ENCODE data around the gene AFG3L2.

DNA sequence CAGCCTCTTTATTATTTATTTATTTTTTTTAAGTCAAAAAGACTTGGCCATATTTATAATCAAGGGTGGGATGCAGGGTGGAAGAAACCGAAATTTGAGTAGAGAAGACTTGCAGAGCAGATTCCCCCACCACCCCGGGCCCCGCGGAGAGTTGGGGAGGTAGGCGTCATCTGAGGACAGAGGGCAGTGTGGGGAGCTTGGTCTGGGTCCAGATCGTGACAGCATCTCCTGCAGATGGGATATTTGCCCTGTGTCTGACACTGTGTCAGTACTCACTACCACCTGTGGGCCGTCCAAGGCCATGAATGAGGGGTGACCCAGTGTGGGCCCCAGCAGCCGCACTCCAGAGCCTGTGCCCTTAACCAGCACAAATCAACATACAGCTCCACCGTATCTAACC is 20.2 kb upstream of the AFG3L2 start:
- no peak for TF ChIP-seq SIN3A (IDR thresholded peaks at IDR 0.05; ENCODE audit: borderline replicate concordance, insufficient read depth, low read length)
- TF ChIP-seq TAF1 (IDR thresholded peaks at IDR 0.05; ENCODE audit: borderline replicate concordance, insufficient read depth, low read length): no peak
- TF ChIP-seq, protein P1, sequence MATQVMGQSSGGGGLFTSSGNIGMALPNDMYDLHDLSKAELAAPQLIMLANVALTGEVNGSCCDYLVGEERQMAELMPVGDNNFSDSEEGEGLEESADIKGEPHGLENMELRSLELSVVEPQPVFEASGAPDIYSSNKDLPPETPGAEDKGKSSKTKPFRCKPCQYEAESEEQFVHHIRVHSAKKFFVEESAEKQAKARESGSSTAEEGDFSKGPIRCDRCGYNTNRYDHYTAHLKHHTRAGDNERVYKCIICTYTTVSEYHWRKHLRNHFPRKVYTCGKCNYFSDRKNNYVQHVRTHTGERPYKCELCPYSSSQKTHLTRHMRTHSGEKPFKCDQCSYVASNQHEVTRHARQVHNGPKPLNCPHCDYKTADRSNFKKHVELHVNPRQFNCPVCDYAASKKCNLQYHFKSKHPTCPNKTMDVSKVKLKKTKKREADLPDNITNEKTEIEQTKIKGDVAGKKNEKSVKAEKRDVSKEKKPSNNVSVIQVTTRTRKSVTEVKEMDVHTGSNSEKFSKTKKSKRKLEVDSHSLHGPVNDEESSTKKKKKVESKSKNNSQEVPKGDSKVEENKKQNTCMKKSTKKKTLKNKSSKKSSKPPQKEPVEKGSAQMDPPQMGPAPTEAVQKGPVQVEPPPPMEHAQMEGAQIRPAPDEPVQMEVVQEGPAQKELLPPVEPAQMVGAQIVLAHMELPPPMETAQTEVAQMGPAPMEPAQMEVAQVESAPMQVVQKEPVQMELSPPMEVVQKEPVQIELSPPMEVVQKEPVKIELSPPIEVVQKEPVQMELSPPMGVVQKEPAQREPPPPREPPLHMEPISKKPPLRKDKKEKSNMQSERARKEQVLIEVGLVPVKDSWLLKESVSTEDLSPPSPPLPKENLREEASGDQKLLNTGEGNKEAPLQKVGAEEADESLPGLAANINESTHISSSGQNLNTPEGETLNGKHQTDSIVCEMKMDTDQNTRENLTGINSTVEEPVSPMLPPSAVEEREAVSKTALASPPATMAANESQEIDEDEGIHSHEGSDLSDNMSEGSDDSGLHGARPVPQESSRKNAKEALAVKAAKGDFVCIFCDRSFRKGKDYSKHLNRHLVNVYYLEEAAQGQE (IDR thresholded peaks at IDR 0.05; ENCODE audit: insufficient read depth in 1 of 2, low read depth in 2 of 2, low read length in 2 of 2): no peak
- TF ChIP-seq POLR2AphosphoS5 (IDR thresholded peaks at IDR 0.05; ENCODE audit: low read depth, low read length): no peak

All from PFSK-1 (cell line).